Lung (tissue), 12 donors: Measurements from ENCODE around the gene THRAP3. TPM values are rescaled to one million over a fixed set of nuclear protein-coding genes. Genes with fewer than 3 reads are reported as not detected.
A peak's percentile ranks its signal among the peaks of the same experiment; 100 is the strongest.

ENCODE experiments used
- ATAC-seq: fragments of 200-7000 bp; cut with Tn5 transposase; one replicate; pipeline ENCODE4 v1.9.1; 2020; ENCODE audit warnings: moderate number of reproducible peaks; ENCODE audit not compliant: insufficient read depth, low FRiP score
- DNase-seq, 3 donors: peaks; one replicate each; pipeline ENCODE4 v3.0.0-alpha.2; 2013 to 2017
- H3K27ac ChIP-seq, 2 donors: one replicate each; pipeline ENCODE4 v1.5.1; 2013; ENCODE audit warnings: mild to moderate bottlenecking in 2 of 2, moderate library complexity in 2 of 2, control low read depth in 1 of 2, inconsistent platforms in 1 of 2, low read depth in 1 of 2, low read length in 1 of 2
- H3K27me3 ChIP-seq, 3 donors: one replicate each; pipeline ENCODE4 v1.5.1; 2013; ENCODE audit warnings: low read length in 2 of 3; ENCODE audit not compliant: control insufficient read depth in 3 of 3, insufficient read depth in 3 of 3
- H3K36me3 ChIP-seq, 4 donors: one replicate each; pipeline ENCODE4 v1.5.1; 2013; ENCODE audit warnings: low read length in 4 of 4, mild to moderate bottlenecking in 1 of 4, moderate library complexity in 1 of 4; ENCODE audit not compliant: control insufficient read depth in 4 of 4, insufficient read depth in 4 of 4
- H3K4me1 ChIP-seq, 5 donors: one replicate each; pipeline ENCODE4 v1.5.1; 2013; ENCODE audit warnings: low read length in 5 of 5, mild to moderate bottlenecking in 2 of 5, moderate library complexity in 1 of 5; ENCODE audit not compliant: control insufficient read depth in 5 of 5, insufficient read depth in 5 of 5
- H3K4me3 ChIP-seq: one replicate; pipeline ENCODE4 v1.5.1; 2013; ENCODE audit warnings: mild to moderate bottlenecking, control low read depth, moderate library complexity
- H3K9ac ChIP-seq, 2 donors: one replicate each; pipeline ENCODE4 v1.5.1; 2013; ENCODE audit warnings: low read length in 2 of 2, control low read depth in 1 of 2; ENCODE audit not compliant: insufficient read depth in 1 of 2
- H3K9me3 ChIP-seq, 4 donors: one replicate each; pipeline ENCODE4 v1.5.1; 2013; ENCODE audit warnings: low read length in 3 of 4, mild to moderate bottlenecking in 1 of 4, moderate library complexity in 1 of 4; ENCODE audit not compliant: control insufficient read depth in 4 of 4, insufficient read depth in 3 of 4
- WGBS, 2 donors: extraction: QIAGEN DNeasy Blood & Tissue Kit; methylation state at CpG; one replicate each; pipeline ENCODE4 v1.1.7; 2013; 5-methylcytosine and 5-hydroxymethylcytosine counted together
- polyA plus RNA-seq, 2 donors: library from polyadenylated mRNA; stranded (reverse); fragments of 200-250 nt; gene quantifications; one replicate each; pipeline ENCODE4 v1.2.1, GENCODE V29; 2013
- total RNA-seq, 2 donors: library from RNA; depleted of rRNA in 1 of 2; stranded (reverse); fragments of >200 nt in 1 of 2; gene quantifications; one replicate each; pipeline ENCODE4 v1.2.1, GENCODE V29; 2014 to 2021
- TF ChIP-seq, protein P1 (sequence below): IDR thresholded peaks from 2 replicates; pipeline ENCODE4 v1.5.1; 2012; ENCODE audit warnings: mild to moderate bottlenecking; ENCODE audit errors: control extremely low read depth, extremely low read depth
- donor health status: control.
- donor health status: control.
- donor health status: Bipolar disorder and iron deficiency.
- donor health status: healthy.
- donor health status: DM: yes; HTN: yes; CAD: no.

THRAP3 gene
- total and polyA plus RNA-seq, 4 donors = 25.1 to 92.9 (median 67.3) TPM

DNA sequence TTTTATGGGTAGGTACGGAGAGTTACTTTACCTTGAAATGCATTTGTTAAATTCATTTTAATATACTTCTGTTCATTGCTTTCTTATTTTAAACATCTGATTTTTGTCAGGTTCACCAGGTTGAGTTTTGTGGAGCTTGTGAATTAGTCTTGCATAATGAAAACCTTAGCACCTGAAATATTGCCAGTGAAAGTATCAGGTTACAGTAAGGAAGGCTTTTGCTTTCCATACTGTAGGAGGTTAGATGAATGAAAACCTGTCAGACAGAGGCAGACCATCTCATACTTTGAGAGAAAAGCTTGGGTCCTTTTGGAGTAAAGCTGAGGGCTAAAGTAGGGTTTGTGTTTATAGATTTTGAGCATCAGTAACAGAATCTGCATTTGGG is 34.7 kb downstream of the THRAP3 start:
- ATAC-seq = no peak
- peak overlapping the region in 1 of 2 donors; percentile 38 for H3K9ac ChIP-seq
- no peaks in the 10 kb centered on the region for H3K27me3 ChIP-seq
- WGBS, 2 donors = 85 to 93% methylated on average over 1 of the region's 1 CpG
- TF ChIP-seq, protein P1, sequence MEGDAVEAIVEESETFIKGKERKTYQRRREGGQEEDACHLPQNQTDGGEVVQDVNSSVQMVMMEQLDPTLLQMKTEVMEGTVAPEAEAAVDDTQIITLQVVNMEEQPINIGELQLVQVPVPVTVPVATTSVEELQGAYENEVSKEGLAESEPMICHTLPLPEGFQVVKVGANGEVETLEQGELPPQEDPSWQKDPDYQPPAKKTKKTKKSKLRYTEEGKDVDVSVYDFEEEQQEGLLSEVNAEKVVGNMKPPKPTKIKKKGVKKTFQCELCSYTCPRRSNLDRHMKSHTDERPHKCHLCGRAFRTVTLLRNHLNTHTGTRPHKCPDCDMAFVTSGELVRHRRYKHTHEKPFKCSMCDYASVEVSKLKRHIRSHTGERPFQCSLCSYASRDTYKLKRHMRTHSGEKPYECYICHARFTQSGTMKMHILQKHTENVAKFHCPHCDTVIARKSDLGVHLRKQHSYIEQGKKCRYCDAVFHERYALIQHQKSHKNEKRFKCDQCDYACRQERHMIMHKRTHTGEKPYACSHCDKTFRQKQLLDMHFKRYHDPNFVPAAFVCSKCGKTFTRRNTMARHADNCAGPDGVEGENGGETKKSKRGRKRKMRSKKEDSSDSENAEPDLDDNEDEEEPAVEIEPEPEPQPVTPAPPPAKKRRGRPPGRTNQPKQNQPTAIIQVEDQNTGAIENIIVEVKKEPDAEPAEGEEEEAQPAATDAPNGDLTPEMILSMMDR = no peak
- no peak overlapping the region for H3K27ac ChIP-seq
- H3K9me3 ChIP-seq = no peaks in the 10 kb centered on the region
- peak in 1 of 3 donors; percentile 45 for DNase-seq
- H3K4me3 ChIP-seq = no peak overlapping the region
- peaks cover 0 to 22% (median 6%) of the 10 kb centered on the region in 4 donors for H3K36me3 ChIP-seq
- H3K4me1 ChIP-seq = peaks cover 0 to 9% (median 0%) of the 10 kb centered on the region in 5 donors

DNA sequence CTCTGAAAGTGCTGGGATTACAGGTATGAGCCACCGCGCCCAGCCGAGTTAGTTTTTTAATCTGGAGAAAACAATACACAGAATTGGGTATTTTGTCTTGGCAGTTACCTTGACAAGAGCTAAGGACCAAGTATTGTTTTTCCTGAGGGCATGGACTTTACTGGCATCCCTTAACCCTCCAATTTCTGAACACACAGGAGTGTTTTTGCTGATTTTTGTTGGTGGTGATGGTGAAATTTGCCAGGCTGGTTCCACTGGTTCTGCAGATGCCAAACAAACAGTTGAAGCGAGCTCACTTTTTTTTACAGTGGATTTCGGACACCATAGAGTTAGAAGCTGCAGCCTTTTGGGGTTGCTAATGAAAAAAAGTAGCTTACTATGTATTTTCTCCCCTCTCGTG is 44.7 kb downstream of the THRAP3 start:
- Histone ChIP-seq H3K4me1 (peaks cover 0 to 14% (median 4%) of the 10 kb centered on the region in 5 donors), H3K9me3 (no peaks in the 10 kb centered on the region), H3K36me3 (peaks cover 0 to 20% (median 15%) of the 10 kb centered on the region in 4 donors), H3K27ac (peak overlapping the region in 1 of 2 donors; percentile 21), H3K27me3 (no peaks in the 10 kb centered on the region), H3K4me3 (no peak overlapping the region), H3K9ac (no peak overlapping the region)
- TF ChIP-seq, protein P1 = no peak
- DNase-seq (peak in 1 of 3 donors; percentile 13), ATAC-seq (no peak)
- WGBS, 2 donors = 87 to 93% methylated on average over 6 of the region's 6 CpGs

DNA sequence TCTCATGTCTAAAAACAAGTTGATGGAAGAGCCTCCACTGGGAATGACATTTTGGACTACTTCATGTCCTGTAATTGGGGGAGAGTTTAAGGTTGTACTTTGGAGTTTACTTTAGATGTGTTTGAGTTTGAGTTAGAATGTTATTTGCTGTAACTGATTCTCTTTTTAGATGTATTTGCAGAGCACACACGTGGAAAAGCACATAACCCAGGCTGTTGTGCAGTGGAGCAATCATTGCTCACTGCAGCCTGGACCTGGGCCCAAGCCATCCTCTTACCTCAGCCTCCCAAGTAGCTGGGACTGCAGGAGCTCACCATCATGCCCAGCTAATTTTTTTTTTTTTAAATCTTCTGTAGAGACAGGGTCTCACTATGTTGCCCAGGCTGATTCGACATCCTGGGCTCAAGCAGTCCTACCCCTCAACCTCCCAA is 45.2 kb downstream of the THRAP3 start:
- ATAC-seq = no peak
- peaks cover 0 to 13% (median 4%) of the 10 kb centered on the region in 5 donors for H3K4me1 ChIP-seq
- H3K27me3 ChIP-seq = no peaks in the 10 kb centered on the region
- H3K9me3 ChIP-seq = no peaks in the 10 kb centered on the region
- 67 to 79% methylated on average over 2 of the region's 2 CpGs for WGBS, 2 donors
- H3K9ac ChIP-seq = no peak overlapping the region
- peak overlapping the region in 1 of 2 donors; percentile 21 for H3K27ac ChIP-seq
- TF ChIP-seq, protein P1 = no peak
- H3K4me3 ChIP-seq = no peak overlapping the region
- H3K36me3 ChIP-seq = peaks cover 0 to 18% (median 13%) of the 10 kb centered on the region in 4 donors
- DNase-seq = peak in 1 of 3 donors; percentile 28

DNA sequence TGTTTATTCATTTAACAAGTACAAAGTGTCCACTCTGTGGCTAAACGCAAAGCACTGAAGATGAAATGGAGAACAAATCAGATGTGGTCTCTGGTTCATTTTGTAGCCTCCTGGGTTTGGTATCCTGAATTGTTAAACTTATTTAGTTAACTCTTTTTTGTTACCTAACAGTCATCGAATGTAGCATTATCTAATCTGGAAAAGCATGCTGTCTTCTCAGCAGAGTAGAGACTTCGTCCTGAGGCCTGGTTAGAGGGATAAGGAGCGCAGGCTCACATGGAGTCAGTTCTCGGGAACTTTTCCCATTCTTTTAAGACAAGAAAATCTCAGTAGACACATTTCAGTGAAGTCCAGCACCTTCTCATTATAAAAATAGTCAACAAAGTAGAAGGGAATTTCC is 48.8 kb downstream of the THRAP3 start:
- TF ChIP-seq, protein P1 = no peak
- Histone ChIP-seq H3K9ac (no peak overlapping the region), H3K9me3 (no peaks in the 10 kb centered on the region), H3K27me3 (no peaks in the 10 kb centered on the region), H3K4me3 (no peak overlapping the region), H3K4me1 (peaks cover 0 to 11% (median 3%) of the 10 kb centered on the region in 5 donors), H3K27ac (peak overlapping the region in 1 of 2 donors; percentile 60), H3K36me3 (peaks cover 0 to 20% (median 12%) of the 10 kb centered on the region in 4 donors)
- 88 to 94% methylated on average over 5 of the region's 5 CpGs for WGBS, 2 donors
- DNase-seq (no peak), ATAC-seq (no peak)
